ENCODE results near the gene FAM13A. TPM values are rescaled to one million over a fixed set of nuclear protein-coding genes. Genes with fewer than 3 reads are reported as not detected.
A peak's percentile ranks its signal among the peaks of the same experiment; 100 is the strongest.

FAM13A gene
- total and polyA plus RNA-seq, 2 experiments from 2014 or later = 19.3 to 44.2 TPM

DNA sequence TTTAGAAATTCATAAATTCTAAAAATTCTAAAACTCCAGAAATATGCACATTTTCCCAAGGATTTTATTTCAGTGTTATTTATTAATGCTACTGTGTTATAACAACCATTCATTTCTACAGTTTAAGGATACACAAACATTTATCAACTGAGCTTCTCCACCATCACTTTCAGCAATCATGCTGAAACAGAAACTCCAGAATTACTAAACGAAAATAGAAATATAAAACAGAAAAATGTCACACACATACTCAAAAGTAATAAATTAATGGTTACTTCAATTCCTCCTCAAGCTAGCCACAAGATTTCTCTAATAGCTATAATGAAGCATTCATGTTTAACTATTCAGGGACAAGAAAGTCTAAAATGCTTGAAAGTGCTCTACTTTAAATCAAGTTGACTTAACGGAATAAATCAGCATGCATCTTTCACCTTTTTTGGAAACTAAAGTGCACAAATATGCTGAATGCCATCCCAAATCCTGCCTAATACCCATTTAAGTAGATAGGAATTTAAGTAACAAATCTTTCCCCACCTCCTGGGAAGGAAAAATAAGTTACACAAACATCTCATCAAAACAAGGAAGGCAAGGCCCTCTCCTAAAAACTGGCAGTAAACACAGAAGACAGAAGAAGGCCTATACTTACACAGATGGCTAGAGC, 563 bp downstream of the FAM13A start:
- WGBS (ENCODE audit: low lambda C conversion rate, missing lambda C conversion rate) = 14% methylated on average over 2 of the region's 2 CpGs
- peak overlapping the region; percentile 71 for H3K27ac ChIP-seq
- H3K79me2 ChIP-seq = peaks cover 46% of the 10 kb centered on the region
- H3K9me3 ChIP-seq (ENCODE audit: low read depth) = no peaks in the 10 kb centered on the region
- no peaks in the 10 kb centered on the region for H3K9me2 ChIP-seq (replicated peaks; ENCODE audit: insufficient read depth)
- TF ChIP-seq EZH2phosphoT487 (IDR thresholded peaks at IDR 0.05; ENCODE audit: low read depth, severe bottlenecking, unreplicated experiment) (no peak), EZH2 (IDR thresholded peaks at IDR 0.05; ENCODE audit: borderline replicate concordance) (no peak)
- TF ChIP-seq, protein P1, sequence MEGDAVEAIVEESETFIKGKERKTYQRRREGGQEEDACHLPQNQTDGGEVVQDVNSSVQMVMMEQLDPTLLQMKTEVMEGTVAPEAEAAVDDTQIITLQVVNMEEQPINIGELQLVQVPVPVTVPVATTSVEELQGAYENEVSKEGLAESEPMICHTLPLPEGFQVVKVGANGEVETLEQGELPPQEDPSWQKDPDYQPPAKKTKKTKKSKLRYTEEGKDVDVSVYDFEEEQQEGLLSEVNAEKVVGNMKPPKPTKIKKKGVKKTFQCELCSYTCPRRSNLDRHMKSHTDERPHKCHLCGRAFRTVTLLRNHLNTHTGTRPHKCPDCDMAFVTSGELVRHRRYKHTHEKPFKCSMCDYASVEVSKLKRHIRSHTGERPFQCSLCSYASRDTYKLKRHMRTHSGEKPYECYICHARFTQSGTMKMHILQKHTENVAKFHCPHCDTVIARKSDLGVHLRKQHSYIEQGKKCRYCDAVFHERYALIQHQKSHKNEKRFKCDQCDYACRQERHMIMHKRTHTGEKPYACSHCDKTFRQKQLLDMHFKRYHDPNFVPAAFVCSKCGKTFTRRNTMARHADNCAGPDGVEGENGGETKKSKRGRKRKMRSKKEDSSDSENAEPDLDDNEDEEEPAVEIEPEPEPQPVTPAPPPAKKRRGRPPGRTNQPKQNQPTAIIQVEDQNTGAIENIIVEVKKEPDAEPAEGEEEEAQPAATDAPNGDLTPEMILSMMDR (IDR thresholded peaks at IDR 0.05; ENCODE audit: poor library complexity) = no peak
- H3K4me2 ChIP-seq = peak overlapping the region; percentile 72
- no peaks in the 10 kb centered on the region for H3K27me3 ChIP-seq
- peak overlapping the region; percentile 20 for H3K4me3 ChIP-seq
- DNase-seq (ENCODE audit: low spot score) = no peak
- peak overlapping the region; percentile 62 for H2AFZ ChIP-seq
- no peaks in the 10 kb centered on the region for H3K36me3 ChIP-seq (replicated peaks; ENCODE audit: insufficient read depth, low read depth)
- no peaks in the 10 kb centered on the region for H4K20me1 ChIP-seq (ENCODE audit: insufficient read depth, poor library complexity, severe bottlenecking)
- peaks cover 14% of the 10 kb centered on the region for H3K4me1 ChIP-seq (ENCODE audit: insufficient read depth)

- no peaks in the 10 kb centered on the region for H4K20me1 ChIP-seq (ENCODE audit: insufficient read depth, poor library complexity, severe bottlenecking)
- peaks cover 56% of the 10 kb centered on the region for H3K79me2 ChIP-seq
- peak overlapping the region; percentile 20 for H3K4me3 ChIP-seq
- peak overlapping the region; percentile 72 for H3K4me2 ChIP-seq
- no peaks in the 10 kb centered on the region for H3K9me3 ChIP-seq (ENCODE audit: low read depth)
- TF ChIP-seq EZH2phosphoT487 (IDR thresholded peaks at IDR 0.05; ENCODE audit: low read depth, severe bottlenecking, unreplicated experiment) = no peak
- TF ChIP-seq EZH2 (IDR thresholded peaks at IDR 0.05; ENCODE audit: borderline replicate concordance) = no peak
- TF ChIP-seq, protein P1 (IDR thresholded peaks at IDR 0.05; ENCODE audit: poor library complexity) = no peak
- 82% methylated on average over 1 of the region's 1 CpG for WGBS (ENCODE audit: low lambda C conversion rate, missing lambda C conversion rate)
- H3K9me2 ChIP-seq (replicated peaks; ENCODE audit: insufficient read depth) = no peaks in the 10 kb centered on the region
- H3K4me1 ChIP-seq (ENCODE audit: insufficient read depth) = peaks cover 14% of the 10 kb centered on the region
- no peak for DNase-seq (ENCODE audit: low spot score)
- no peaks in the 10 kb centered on the region for H3K27me3 ChIP-seq
- no peaks in the 10 kb centered on the region for H3K36me3 ChIP-seq (replicated peaks; ENCODE audit: insufficient read depth, low read depth)
- H3K27ac ChIP-seq = no peak overlapping the region
- H2AFZ ChIP-seq = no peak overlapping the region
Measured at GRCh38 chr4:89055157-89056080, 1.6 kb downstream of the FAM13A start.

- H3K4me2 ChIP-seq = peak overlapping the region; percentile 72
Measured at GRCh38 chr4:89054627-89055026, 2.4 kb downstream of the FAM13A start.

More at GRCh38 chr4:89054627-89055026, 2.4 kb downstream of the FAM13A start:
- no peaks in the 10 kb centered on the region for H3K27me3 ChIP-seq
- H3K9me2 ChIP-seq (replicated peaks; ENCODE audit: insufficient read depth) = no peaks in the 10 kb centered on the region
- H3K9me3 ChIP-seq (ENCODE audit: low read depth) = no peaks in the 10 kb centered on the region
- DNase-seq (ENCODE audit: low spot score) = no peak
- no peaks in the 10 kb centered on the region for H4K20me1 ChIP-seq (ENCODE audit: insufficient read depth, poor library complexity, severe bottlenecking)
- H3K36me3 ChIP-seq (replicated peaks; ENCODE audit: insufficient read depth, low read depth) = no peaks in the 10 kb centered on the region
- TF ChIP-seq, protein P1 (IDR thresholded peaks at IDR 0.05; ENCODE audit: poor library complexity) = no peak
- no peak for TF ChIP-seq EZH2phosphoT487 (IDR thresholded peaks at IDR 0.05; ENCODE audit: low read depth, severe bottlenecking, unreplicated experiment)
- TF ChIP-seq EZH2 (IDR thresholded peaks at IDR 0.05; ENCODE audit: borderline replicate concordance) = no peak
- H3K27ac ChIP-seq = no peak overlapping the region
- 18% methylated on average over 1 of the region's 1 CpG for WGBS (ENCODE audit: low lambda C conversion rate, missing lambda C conversion rate)
- no peak overlapping the region for H2AFZ ChIP-seq
- H3K79me2 ChIP-seq = peaks cover 64% of the 10 kb centered on the region
- H3K4me1 ChIP-seq (ENCODE audit: insufficient read depth) = peaks cover 14% of the 10 kb centered on the region
- H3K4me3 ChIP-seq = no peak overlapping the region

Data from hepatocyte (in vitro differentiated cells).